ENCODE measurements around the gene MRPL1. TPM values are rescaled to one million over a fixed set of nuclear protein-coding genes. Genes with fewer than 3 reads are reported as not detected.
A peak's percentile ranks its signal among the peaks of the same experiment; 100 is the strongest.

Gene MRPL1
- polyA plus RNA-seq, 3 donors, result 4.0 to 11.8 (median 10.7) TPM

DNA sequence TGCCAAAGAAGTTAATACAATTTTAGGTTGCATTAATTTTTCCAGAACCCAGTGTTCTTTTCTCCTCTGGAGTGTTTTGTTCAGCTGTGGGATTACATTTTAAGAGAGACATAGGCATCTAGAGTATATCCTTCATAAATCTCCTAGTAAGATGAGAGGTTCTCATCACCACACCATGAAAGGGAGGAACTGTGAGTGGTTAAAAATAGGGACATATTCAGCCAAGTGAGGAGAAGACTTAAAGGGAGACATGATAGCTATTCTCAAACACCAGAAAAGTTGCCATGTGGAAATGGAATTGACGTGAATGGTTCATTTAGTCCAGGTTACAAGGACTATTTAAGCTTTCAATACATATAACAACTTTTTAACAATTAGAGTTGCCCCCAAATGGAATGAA, 6.5 kb upstream of the MRPL1 start:
- peak overlapping the region in 1 of 7 donors; percentile 52 for H3K27ac Mint-ChIP-seq
- H3K4me3 ChIP-seq (replicated peaks in 1 of 3; ENCODE audit: low read depth in 2 of 3, low read length in 3 of 3), result no peak overlapping the region
- H3K4me2 ChIP-seq (replicated peaks; ENCODE audit: extremely low read depth, low read length, poor library complexity, severe bottlenecking), result no peak overlapping the region
- TF ChIP-seq, protein P1, sequence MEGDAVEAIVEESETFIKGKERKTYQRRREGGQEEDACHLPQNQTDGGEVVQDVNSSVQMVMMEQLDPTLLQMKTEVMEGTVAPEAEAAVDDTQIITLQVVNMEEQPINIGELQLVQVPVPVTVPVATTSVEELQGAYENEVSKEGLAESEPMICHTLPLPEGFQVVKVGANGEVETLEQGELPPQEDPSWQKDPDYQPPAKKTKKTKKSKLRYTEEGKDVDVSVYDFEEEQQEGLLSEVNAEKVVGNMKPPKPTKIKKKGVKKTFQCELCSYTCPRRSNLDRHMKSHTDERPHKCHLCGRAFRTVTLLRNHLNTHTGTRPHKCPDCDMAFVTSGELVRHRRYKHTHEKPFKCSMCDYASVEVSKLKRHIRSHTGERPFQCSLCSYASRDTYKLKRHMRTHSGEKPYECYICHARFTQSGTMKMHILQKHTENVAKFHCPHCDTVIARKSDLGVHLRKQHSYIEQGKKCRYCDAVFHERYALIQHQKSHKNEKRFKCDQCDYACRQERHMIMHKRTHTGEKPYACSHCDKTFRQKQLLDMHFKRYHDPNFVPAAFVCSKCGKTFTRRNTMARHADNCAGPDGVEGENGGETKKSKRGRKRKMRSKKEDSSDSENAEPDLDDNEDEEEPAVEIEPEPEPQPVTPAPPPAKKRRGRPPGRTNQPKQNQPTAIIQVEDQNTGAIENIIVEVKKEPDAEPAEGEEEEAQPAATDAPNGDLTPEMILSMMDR (IDR thresholded peaks at IDR 0.05), result no peak
- peaks cover 55% of the 10 kb centered on the region for H3K4me1 Mint-ChIP-seq
- H3K27me3 ChIP-seq (ENCODE audit: control insufficient read depth in 2 of 2, insufficient read depth in 2 of 2, low read length in 2 of 2), result no peaks in the 10 kb centered on the region
- no peak overlapping the region for H3K9ac ChIP-seq (ENCODE audit: insufficient read depth, low read length, poor library complexity, severe bottlenecking)
- peaks cover 0 to 2% (median 0%) of the 10 kb centered on the region in 7 donors for H3K9me3 Mint-ChIP-seq
- intact Hi-C loops (cut with micrococcal nuclease), result no loop called here
- no peak overlapping the region for H3K4me3 Mint-ChIP-seq
- no peaks in the 10 kb centered on the region for H4K20me1 ChIP-seq (ENCODE audit: insufficient read depth, low read length)
- H3K79me2 ChIP-seq (ENCODE audit: insufficient read depth, low read length), result no peaks in the 10 kb centered on the region
- H3K36me3 Mint-ChIP-seq, result peaks cover 0 to 2% of the 10 kb centered on the region in 2 donors
- H3K9me3 ChIP-seq (replicated peaks in 1 of 2; ENCODE audit: control insufficient read depth in 1 of 2, insufficient read depth in 1 of 2, low read length in 2 of 2), result no peaks in the 10 kb centered on the region
- peaks cover 0 to 3% (median 1%) of the 10 kb centered on the region in 3 donors for H3K27me3 Mint-ChIP-seq (ENCODE audit: low read depth in 3 of 3)
- no peak overlapping the region for H3K27ac ChIP-seq (ENCODE audit: low read depth in 1 of 2, low read length in 2 of 2)
- no peak overlapping the region for H2AFZ ChIP-seq (ENCODE audit: insufficient read depth, low read depth, low read length, poor library complexity, severe bottlenecking)
- DNase-seq, result no peak
- H3K36me3 ChIP-seq (replicated peaks in 1 of 2; ENCODE audit: control insufficient read depth in 1 of 2, insufficient read depth in 2 of 2, low read length in 2 of 2), result no peaks in the 10 kb centered on the region
- H3K4me1 ChIP-seq (ENCODE audit: control insufficient read depth in 1 of 2, insufficient read depth in 2 of 2, low read length in 2 of 2), result peaks cover 36 to 42% of the 10 kb centered on the region in 2 donors
- WGBS (ENCODE audit: insufficient coverage), result no CpG with 5 or more reads among the region's 1 CpG

DNA sequence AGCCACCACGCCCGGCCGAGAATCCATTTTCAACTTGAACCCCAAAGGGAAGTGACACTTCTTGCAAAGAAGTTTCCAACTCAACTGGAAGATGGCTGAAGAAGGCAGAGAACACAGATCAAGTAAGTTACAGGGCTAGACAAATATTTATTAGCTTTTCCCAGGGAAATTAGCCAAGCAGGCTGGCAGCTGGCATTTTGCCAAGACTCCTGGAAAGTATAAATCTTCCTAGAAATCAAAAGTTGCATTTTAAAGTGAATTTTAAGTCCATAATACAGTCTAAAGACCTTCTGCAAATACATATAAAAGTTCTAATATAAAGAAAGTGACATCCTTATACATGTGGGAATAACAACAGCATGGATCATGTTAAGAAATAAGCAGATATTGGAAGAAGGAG, 3.4 kb upstream of the MRPL1 start:
- Histone ChIP-seq H3K9me3 (replicated peaks in 1 of 2; ENCODE audit: control insufficient read depth in 1 of 2, insufficient read depth in 1 of 2, low read length in 2 of 2) (no peaks in the 10 kb centered on the region), H3K4me3 (replicated peaks in 1 of 3; ENCODE audit: low read depth in 2 of 3, low read length in 3 of 3) (no peak overlapping the region), H4K20me1 (ENCODE audit: insufficient read depth, low read length) (no peaks in the 10 kb centered on the region), H3K27ac (ENCODE audit: low read depth in 1 of 2, low read length in 2 of 2) (no peak overlapping the region), H3K27me3 (ENCODE audit: control insufficient read depth in 2 of 2, insufficient read depth in 2 of 2, low read length in 2 of 2) (no peaks in the 10 kb centered on the region), H2AFZ (ENCODE audit: insufficient read depth, low read depth, low read length, poor library complexity, severe bottlenecking) (peak overlapping the region; percentile 30), H3K4me1 (ENCODE audit: control insufficient read depth in 1 of 2, insufficient read depth in 2 of 2, low read length in 2 of 2) (peaks cover 35 to 45% of the 10 kb centered on the region in 2 donors), H3K4me2 (replicated peaks; ENCODE audit: extremely low read depth, low read length, poor library complexity, severe bottlenecking) (no peak overlapping the region), H3K79me2 (ENCODE audit: insufficient read depth, low read length) (peaks cover 14% of the 10 kb centered on the region), H3K36me3 (replicated peaks in 1 of 2; ENCODE audit: control insufficient read depth in 1 of 2, insufficient read depth in 2 of 2, low read length in 2 of 2) (no peaks in the 10 kb centered on the region), H3K9ac (ENCODE audit: insufficient read depth, low read length, poor library complexity, severe bottlenecking) (no peak overlapping the region)
- peak overlapping the region in 5 of 7 donors; percentile 7 to 71 (median 61) for H3K27ac Mint-ChIP-seq
- no peak overlapping the region for H3K4me3 Mint-ChIP-seq
- peaks cover 0 to 2% (median 0%) of the 10 kb centered on the region in 7 donors for H3K9me3 Mint-ChIP-seq
- 87% methylated on average over 3 of the region's 3 CpGs for WGBS (ENCODE audit: insufficient coverage)
- no peak for DNase-seq
- TF ChIP-seq, protein P1 (IDR thresholded peaks at IDR 0.05), result no peak
- peaks cover 51% of the 10 kb centered on the region for H3K4me1 Mint-ChIP-seq
- H3K27me3 Mint-ChIP-seq (ENCODE audit: low read depth in 3 of 3), result peaks cover 0 to 3% (median 0%) of the 10 kb centered on the region in 3 donors
- H3K36me3 Mint-ChIP-seq, result peaks cover 0 to 2% of the 10 kb centered on the region in 2 donors
- intact Hi-C loops (cut with micrococcal nuclease), result no loop called here

Measured in CD14-positive monocyte (primary cell).